Measurements from ENCODE around the gene CHCHD3. TPM values are rescaled to one million over a fixed set of nuclear protein-coding genes. Genes with fewer than 3 reads are reported as not detected.

Gene CHCHD3
- total RNA-seq, 3 donors from 2014 or later, result 80.7 to 101 (median 92.0) TPM

Other genes starting within 250 kb of the CHCHD3 start
- 10 to 100 TPM; 23.9 to 30.4 (median 26.0) TPM for gene EXOC4, start 171.0 kb upstream of the CHCHD3 start, total RNA-seq